ENCODE results near the gene KLHL29.

Gene KLHL29

GRCh38 chr2:23510471-23510870 lies 125.5 kb downstream of the KLHL29 start:
- no peak for DNase-seq (ENCODE audit: low read depth, low spot score)

DNA sequence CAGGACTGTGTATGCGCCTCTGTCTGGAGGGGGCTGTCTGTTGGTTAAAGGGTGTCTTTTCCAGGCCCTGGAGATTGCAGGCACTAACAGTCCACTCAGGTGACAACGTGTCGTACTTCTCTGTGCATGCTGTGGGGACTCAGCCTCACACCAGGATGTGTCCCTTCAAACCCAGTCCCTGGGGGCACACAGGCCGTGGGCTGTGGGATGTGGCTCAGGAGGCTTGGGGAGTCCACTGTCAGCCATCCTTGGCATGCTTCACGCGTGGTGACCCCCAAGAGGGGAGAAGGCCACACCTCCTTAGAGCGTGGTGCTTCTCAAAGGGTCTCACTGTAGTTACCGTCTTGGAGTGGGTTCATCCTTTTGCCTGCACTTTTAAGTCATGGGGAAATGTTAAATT lies 127.8 kb downstream of the KLHL29 start:
- no peak for DNase-seq (ENCODE audit: low read depth, low spot score)

- DNase-seq (ENCODE audit: low read depth, low spot score), result no peak
Observed at GRCh38 chr2:23513245-23513871, 128.4 kb downstream of the KLHL29 start.

GRCh38 chr2:23513872-23514793 lies 129.2 kb downstream of the KLHL29 start:
- no peak for DNase-seq (ENCODE audit: low read depth, low spot score)

- DNase-seq (ENCODE audit: low read depth, low spot score), result no peak
Observed at GRCh38 chr2:23516520-23517256, 131.7 kb downstream of the KLHL29 start.

- no peak for DNase-seq (ENCODE audit: low read depth, low spot score)
Observed at GRCh38 chr2:23518481-23519333, 133.7 kb downstream of the KLHL29 start.

GRCh38 chr2:23519334-23519651 lies 134.3 kb downstream of the KLHL29 start:
- DNase-seq (ENCODE audit: low read depth, low spot score), result no peak

DNA sequence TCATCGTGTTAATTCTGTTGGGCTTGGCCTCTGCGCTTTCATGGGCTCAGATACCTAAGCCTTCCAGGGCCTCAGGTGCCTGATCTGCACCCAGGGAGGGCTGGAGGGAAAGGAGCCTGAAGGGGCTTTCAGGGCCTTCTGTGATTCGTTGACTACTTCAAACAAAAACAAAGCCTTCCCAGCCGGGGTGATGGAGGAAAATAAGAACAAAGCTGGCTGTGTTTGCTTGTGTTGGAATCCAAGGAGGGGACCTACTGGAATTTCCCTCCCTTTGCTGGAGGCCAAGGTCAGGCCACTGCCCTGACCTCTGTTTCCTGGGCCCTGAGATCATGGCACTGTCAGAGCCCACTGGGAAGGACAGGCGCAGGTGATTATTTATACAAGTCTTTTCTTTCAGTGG lies 135.3 kb downstream of the KLHL29 start:
- no peak for DNase-seq (ENCODE audit: low read depth, low spot score)

DNA sequence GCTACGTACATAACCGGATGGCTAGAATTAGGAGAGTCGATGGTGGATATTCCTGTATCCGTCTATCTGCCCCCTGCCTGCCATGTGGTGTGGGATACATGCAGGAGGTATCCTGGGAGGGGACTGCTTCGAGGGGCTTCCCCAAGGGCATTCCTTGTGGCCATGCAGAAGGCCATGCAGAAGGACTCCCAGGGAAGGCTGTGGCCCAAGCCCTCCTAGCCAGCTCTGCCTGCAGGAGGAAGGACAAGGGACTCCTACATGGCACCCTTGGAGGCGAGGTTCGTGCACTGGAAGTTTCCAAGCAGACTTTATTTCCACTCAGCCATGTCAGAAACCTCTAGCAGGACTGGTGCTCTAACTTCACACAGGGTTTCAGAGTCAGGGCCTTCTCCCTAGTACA lies 136.1 kb downstream of the KLHL29 start:
- DNase-seq (ENCODE audit: low read depth, low spot score), result no peak

DNA sequence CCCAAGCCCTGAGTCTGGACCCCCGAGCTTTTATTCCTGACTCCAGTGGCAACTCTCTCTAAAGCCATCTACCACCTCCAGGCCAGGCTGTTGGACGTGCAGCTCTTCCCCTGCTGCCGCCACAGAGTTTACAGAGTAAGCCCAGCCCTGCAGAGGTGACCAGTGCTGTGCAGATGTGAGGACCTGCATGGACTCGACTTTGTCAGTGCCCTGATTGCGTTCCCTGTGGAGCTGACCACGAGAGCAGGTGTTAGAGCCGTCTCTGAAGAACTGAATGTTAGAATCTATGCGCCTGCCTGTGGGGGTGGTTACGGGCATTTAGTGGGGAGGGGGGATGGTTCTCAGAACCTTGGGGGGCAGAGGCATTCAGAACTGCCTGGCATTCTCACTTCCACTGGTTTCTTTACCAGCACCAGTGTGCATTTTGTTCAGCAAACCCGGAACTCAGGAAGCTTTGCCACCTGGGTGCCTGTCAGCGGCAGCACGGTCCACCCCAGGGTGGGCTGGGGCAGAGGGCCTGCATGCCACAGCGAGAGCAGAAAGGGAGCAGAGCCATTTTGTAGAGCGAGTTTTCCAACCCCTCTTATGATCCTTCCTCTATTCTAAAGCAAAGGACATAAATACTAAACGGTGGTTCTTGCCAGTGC lies 137.9 kb downstream of the KLHL29 start:
- DNase-seq (ENCODE audit: low read depth, low spot score), result no peak

- no peak for DNase-seq (ENCODE audit: low read depth, low spot score)
Observed at GRCh38 chr2:23523373-23524260, 138.6 kb downstream of the KLHL29 start.

GRCh38 chr2:23524261-23524706 lies 139.3 kb downstream of the KLHL29 start:
- DNase-seq (ENCODE audit: low read depth, low spot score), result no peak

GRCh38 chr2:23525137-23525765 lies 140.3 kb downstream of the KLHL29 start:
- no peak for DNase-seq (ENCODE audit: low read depth, low spot score)

GRCh38 chr2:23526114-23526513 lies 141.1 kb downstream of the KLHL29 start:
- no peak for DNase-seq (ENCODE audit: low read depth, low spot score)

DNA sequence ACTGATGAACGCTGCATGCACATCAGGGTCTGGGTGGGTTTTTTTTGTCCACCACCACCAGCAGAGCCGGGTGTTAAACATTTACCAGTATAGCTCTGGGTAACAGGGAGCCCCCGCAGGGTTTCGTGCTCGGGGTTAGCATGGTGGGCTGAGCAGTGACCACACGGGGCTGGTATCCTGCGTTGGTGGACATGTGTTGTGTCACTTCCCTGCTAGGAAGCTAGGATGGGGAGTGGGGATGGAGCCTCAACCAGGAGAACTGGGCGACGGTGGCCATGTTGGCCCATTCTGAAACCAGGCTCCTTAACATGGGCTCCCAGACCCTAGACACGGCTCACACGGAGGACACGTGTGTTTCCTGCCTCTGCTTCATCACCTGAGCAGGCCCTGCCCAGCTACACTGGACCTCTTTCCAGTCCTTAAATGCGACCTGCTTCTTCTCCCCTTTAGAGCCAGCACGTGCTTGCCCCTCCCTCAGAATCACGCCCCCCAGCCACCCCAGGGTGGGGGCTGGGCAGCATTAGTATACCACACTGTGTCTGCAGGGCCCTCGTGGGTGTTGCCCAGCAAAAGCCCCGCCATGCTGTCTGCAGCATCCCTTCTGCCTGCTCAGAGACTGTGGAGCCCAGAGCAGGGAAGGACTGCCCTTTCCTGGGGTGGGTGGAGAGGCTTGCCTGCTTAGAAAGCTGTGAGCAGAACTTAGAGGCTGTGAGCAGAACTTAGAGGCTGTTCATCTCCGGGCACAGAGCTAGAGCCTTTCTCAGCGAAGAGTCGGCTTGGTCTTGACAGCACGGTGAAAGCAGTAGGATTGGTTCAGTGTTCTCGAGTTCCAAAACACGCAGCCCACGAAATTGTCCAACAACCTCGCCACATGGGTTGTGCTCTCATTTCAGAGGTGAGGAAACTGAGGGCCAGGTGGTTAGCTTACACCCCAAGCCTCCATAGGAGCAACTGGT lies 142.1 kb downstream of the KLHL29 start:
- DNase-seq (ENCODE audit: low read depth, low spot score), result no peak

DNA sequence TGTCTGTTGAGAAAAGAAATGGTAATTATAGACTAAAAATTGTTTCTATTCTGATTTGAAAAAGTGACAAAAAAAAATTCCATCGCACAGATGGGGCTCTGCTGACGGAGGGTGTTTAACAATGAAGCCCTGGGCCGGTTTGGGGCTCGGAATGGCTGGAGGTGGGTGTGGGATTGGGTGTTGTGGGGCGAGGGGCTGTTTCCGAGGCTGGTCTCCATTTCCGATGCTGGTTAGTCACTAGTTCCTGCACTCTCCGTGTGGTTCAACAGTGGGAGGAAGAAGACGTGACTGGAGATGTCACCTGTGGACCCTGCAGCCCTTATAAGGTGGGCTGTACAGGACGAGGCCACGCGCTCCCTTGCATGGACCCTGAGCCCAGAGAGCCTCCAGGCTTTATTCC lies 143.2 kb downstream of the KLHL29 start:
- DNase-seq (ENCODE audit: low read depth, low spot score), result no peak

GRCh38 chr2:23528690-23529089 lies 143.7 kb downstream of the KLHL29 start:
- DNase-seq (ENCODE audit: low read depth, low spot score), result no peak

- DNase-seq (ENCODE audit: low read depth, low spot score), result no peak
Observed at GRCh38 chr2:23529659-23530058, 144.7 kb downstream of the KLHL29 start.
